Left ventricle myocardium superior (tissue), 1 donor: ENCODE data around the gene FOLR1. TPM values are rescaled to one million over a fixed set of nuclear protein-coding genes. Genes with fewer than 3 reads are reported as not detected.

ENCODE experiments used
- ATAC-seq: fragments of 200-7000 bp; cut with Tn5 transposase; one replicate; pipeline ENCODE4 v1.9.1; 2020; ENCODE audit warnings: mild to moderate bottlenecking, moderate library complexity
- DNase-seq: peaks from one replicate; pipeline ENCODE4 v3.0.0-alpha.2; 2020
- intact Hi-C: fragments of 100-400 bp; cut with micrococcal nuclease; formaldehyde crosslinking; loops from one replicate; pipeline ENCODE4 v1.11.0; 2022
- total RNA-seq: library from RNA; stranded (reverse); fragmentation: NEBNext Ultra II Directional; extraction: Animal tissue kit (Norgen Biotek cat#: 25700); gene quantifications from one replicate; pipeline ENCODE4 v1.2.1, GENCODE V29; 2021
- donor health status: DM: no; HTN: yes; CAD: no; lungs with severe emphysema.

Gene FOLR1
- total RNA-seq, 1 donor from 2014 or later, result 0.50 TPM

GRCh38 chr11:72243173-72244059, 51.5 kb downstream of the FOLR1 start:
- DNase-seq (no peak), ATAC-seq (no peak)
- intact Hi-C loops, result no loop called here

GRCh38 chr11:72244060-72244360, 52.1 kb downstream of the FOLR1 start, which contains the start of gene PHOX2A:
TSS of gene PHOX2A (minus strand) at chr11:72244176. CDS start at chr11:72244004, 172 bp downstream.
- DNase-seq, result no peak
- no peak for ATAC-seq

GRCh38 chr11:72244361-72245262, 52.7 kb downstream of the FOLR1 start:
- DNase-seq (no peak), ATAC-seq (no peak)
- intact Hi-C loops, result no loop called here

More at GRCh38 chr11:72244060-72244360, 52.1 kb downstream of the FOLR1 start, which contains the start of gene PHOX2A:
- intact Hi-C loops, result no loop called here

- ATAC-seq, result no peak
These were observed 53.4 kb downstream of the FOLR1 start for GRCh38 chr11:72245263-72245816.

More at GRCh38 chr11:72245263-72245816, 53.4 kb downstream of the FOLR1 start:
- no peak for DNase-seq
- intact Hi-C loops, result no loop called here

Other genes with a start within 250 kb of the FOLR1 start
- 3.7 TPM for gene IL18BP, start 193.2 kb upstream of the FOLR1 start, total RNA-seq
- 85.7 TPM for gene NUMA1, start 111.6 kb upstream of the FOLR1 start, total RNA-seq
- gene LRRC51, start 111.3 kb upstream of the FOLR1 start, total RNA-seq, result 5.4 TPM
- 75.6 TPM for gene LAMTOR1, start 88.8 kb upstream of the FOLR1 start, total RNA-seq
- not detected for gene TOMT, start 86.2 kb upstream of the FOLR1 start, total RNA-seq
- gene ANAPC15, start 79.4 kb upstream of the FOLR1 start, total RNA-seq, result 51.7 TPM
- gene FOLR3, start 56.4 kb upstream of the FOLR1 start, total RNA-seq, result 1.2 TPM
- 21.9 TPM for gene FOLR2, start 24.7 kb downstream of the FOLR1 start, total RNA-seq
- gene INPPL1, start 32.6 kb downstream of the FOLR1 start, total RNA-seq, result 136 TPM
- gene PHOX2A, start 52.0 kb downstream of the FOLR1 start, total RNA-seq, result not detected
- gene CLPB, start 242.4 kb downstream of the FOLR1 start, total RNA-seq, result 16.4 TPM